Astrocyte (in vitro differentiated cells and primary cell): Measurements from ENCODE around the gene LYPD6.

Experiments used
- CTCF ChIP-seq: IDR thresholded peaks from 2 replicates; pipeline ENCODE4 v1.5.1; 2011; ENCODE audit warnings: low read depth, mild to moderate bottlenecking, inconsistent platforms, low read length, moderate library complexity; ENCODE audit not compliant: insufficient read depth
- EZH2 ChIP-seq: IDR thresholded peaks from 2 replicates; pipeline ENCODE4 v1.6.1; 2012; ENCODE audit warnings: mild to moderate bottlenecking, low read length, inconsistent platforms; ENCODE audit not compliant: insufficient read depth

GRCh38 chr2:149472413-149472812 is 142.0 kb downstream of the LYPD6 start:
- TF ChIP-seq CTCF (no peak), EZH2 (no peak)
